Inferior parietal cortex (tissue), 1 donor: Measurements from ENCODE around the gene MRPL42.
"Not testable (repeated sequence)": the region's sequence is repeated elsewhere in the genome, so short reads cannot be mapped to it uniquely, and the experiment has no call there.

Experiments
- DNase-seq: peaks from one replicate; pipeline ENCODE4 v3.0.0-alpha.2; 2016; ENCODE audit errors: extremely low spot score

The MRPL42 gene

DNA sequence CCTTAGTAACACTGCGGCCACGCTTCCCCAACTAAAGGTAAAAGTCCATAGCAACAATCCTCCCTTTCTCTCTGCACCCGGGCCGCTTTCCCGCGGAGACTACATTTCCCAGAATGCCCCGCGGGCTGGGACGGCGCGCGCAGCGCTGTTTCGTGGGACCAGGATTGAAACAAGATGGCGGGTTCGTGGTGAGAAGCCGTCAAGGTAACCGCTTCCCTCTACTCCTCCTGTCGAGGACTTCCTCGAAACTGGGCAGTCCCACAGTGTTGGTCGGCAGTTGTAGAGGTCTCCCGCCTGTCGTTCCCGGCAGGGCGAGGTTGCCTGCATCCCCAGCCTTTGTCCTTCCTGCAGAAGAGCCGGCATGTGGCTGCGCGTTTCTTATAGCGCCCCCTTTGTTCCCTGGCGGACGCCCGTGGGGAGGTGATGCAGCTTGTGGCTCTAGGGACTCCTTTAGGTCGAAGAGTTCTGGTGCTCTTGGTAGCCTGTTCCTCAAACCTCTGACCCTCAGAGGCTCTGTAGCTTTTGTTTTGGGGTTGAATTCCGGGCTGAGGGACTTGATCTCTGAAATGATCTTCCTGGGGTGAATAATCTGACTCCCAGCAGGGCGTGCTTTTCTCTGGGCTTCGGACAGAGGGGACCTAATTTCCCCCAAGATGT, at the start of gene MRPL42:
Gene MRPL42, plus strand, starts transcription at position 164 of the 657 bp plus-strand sequence. CDS start 1,772 bp downstream, outside the sequence.
- DNase-seq: peak; percentile 95

DNA sequence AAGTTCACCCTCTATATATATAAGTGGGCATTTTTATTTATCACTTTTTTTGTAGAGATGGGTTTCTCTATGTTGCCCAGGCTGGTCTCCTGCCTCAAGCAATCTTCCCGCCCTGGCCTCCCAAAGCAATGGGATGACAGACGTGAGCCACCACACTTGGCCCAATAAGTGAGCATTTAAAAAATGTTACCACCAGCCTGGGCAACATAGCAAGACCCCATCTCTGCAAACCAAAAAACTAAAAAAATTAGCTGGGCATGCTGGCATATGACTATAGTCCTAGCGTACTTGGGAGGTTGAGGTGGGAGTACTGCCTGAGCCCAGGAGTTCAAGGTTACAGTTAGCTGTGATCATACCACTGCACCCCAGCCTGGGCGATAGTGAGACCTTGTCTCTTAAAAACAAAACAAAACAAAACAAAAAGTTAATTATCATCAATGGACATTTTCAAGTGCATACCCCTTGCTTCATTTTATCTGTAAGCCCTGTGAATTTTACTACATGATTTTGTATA, 49.3 kb upstream of the MRPL42 start:
- DNase-seq: no peak

DNA sequence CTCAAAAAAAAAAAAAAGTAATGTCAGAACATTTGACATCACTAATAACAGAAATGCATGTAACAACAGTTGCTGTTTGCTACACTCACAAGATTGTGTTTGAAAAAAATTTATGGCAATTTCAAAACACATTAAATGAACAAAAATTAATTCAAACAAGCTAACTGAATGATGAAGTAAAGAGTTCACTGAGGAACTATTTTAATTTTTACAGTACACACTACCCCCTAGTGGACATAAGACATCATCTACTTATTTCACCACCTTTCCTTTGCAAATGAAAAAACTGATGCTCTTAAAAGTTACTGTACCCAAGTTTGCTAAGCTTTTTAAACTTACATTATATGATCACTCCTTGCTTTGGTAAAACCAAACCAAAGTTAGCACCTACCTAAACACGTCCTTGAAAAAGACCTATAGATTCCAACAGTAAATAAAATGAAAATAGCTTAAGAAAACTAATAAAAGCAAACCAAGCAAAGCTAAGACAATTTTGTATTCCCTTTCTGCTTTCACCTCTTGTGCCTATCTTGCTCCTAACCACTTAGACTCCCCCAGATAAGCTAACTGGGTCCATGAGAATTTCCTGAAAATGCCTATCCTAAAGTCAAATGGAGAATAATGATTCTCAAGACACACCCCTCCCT, 47.8 kb upstream of the MRPL42 start:
- DNase-seq: peak; percentile 70

- no peak for DNase-seq
Measured at GRCh38 chr12:93422050-93422449, 45.3 kb upstream of the MRPL42 start.

DNA sequence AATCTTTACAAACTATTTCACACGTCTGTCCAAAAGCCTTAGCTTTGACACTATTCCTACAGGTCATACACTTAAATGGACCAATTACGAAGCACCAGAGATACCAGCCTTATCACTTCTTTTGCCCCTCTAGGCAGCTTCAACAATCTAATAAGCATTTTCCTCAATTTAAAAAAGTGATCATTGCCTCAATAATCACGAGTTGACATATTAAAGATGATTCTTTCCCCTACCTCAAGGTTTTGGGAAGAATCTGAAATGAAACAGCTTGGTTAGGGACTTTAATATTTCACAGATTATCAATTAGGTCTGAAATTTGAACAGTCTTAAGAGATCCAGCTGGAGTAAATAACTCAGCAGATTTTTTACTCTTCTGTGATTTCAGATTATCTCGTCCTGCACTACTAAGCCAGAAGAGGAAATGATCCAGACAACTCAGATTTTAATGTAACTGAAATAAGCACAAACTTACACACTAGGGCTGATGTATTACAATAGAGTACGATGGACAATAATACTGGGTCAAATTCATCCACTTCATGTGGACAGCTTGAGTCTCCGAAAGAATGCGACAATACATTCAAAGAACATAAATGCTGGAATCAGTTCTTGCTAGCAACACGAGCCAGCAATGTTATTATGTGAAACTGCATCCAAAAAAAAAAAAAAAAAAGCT, 41.4 kb upstream of the MRPL42 start:
- DNase-seq: no peak

GRCh38 chr12:93426412-93426805, 40.9 kb upstream of the MRPL42 start:
- DNase-seq: no peak

DNA sequence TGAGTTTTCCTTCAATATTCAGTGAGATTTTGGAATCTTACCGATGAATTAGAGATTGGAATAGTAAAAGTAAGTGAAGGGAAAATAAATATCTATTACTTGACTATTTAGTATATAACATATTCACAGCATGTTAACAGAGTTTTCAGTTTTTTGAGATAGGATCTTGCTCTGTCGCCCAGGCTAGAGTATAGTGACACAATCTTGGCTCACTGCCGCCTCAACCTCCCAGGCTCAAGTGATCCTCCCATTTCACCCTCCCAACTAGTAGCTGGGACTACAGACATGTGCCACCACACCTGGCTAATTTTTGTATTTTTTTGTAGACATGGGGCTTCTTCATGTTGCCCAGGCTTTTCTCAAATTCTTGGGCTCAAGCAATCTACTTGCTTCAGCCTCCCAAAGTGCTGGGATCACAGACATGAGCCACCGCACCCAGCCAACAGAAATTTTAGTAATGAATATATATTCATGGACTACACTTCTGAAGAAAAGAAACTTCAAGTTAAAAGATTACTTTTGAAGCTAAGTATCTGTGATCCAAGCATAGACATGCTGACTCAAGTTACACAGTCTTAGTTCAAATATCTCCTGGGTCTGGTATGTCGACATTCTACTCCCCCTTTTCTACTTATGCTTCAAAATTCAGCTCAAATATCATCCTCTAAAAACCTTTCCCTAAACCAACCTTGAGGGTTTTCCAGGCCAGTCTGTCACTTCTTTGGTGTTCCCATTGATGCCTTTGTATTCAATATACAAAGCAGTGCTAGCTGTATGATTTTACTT, 39.3 kb upstream of the MRPL42 start:
- no peak for DNase-seq

GRCh38 chr12:93429448-93429847, 37.9 kb upstream of the MRPL42 start:
- no peak for DNase-seq

- DNase-seq: no peak
Measured at GRCh38 chr12:93429852-93430251, 37.5 kb upstream of the MRPL42 start.

DNA sequence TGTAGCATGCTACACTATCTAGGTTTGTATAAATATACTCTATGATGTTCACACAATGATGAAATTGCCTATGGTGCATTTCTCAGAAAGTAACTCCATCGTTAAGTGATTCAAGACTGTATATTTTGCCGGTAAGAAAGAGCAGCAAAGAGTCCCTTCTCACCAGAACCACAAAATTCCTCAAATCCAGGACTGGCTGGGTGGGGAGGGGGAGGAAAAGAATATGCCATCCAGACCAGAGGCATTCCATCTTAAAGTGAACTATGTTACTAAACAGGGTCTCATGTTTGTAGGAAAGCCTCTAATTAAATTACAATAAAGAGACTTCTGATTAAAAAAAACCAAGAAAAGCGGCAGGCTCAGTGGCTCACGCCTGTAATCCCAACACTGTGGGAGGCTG, 37.0 kb upstream of the MRPL42 start:
- no peak for DNase-seq

- DNase-seq: not testable (repeated sequence)
Measured at GRCh38 chr12:93432031-93432430, 35.3 kb upstream of the MRPL42 start.

GRCh38 chr12:93434256-93434865, 33.0 kb upstream of the MRPL42 start:
- no peak for DNase-seq

DNA sequence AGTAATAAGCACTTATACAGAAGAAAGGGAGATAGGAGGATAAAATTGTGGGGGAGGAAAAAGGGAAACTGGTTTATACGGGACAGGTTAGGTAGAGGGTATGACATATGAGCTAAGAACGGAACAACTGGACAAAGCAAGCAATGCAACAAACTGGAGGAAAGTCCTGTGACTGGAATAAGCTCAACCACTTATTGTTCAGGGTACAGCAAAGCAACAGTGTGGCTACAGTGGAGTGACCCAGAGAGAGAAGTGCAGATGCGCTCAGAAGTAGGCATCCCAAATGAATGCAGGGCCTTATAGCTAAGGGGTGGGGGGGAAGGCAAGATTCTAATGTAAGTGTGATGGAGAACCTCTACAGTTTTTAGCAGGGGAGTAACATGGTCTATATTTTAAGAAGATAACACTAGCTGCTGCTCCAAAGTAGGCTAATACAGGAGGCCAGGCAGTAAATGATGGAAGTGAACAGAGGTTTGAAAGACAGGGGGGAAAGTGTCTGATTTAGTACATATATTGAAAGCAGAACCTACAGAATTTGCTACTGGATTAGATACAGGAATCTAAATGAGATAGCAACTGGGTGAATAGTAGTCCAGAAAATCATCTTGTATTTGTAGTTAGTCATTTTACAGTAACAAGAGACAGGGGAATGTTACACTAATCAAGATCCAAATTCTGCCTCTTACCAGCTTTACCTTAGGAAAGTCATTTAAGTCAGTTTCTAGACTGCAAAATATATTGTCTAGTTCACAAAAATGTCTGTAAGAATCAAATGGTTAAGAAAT, 28.9 kb upstream of the MRPL42 start:
- no peak for DNase-seq

GRCh38 chr12:93440043-93440835, 27.1 kb upstream of the MRPL42 start:
- DNase-seq: no peak

GRCh38 chr12:93441081-93441616, 26.2 kb upstream of the MRPL42 start:
- DNase-seq: no peak

DNA sequence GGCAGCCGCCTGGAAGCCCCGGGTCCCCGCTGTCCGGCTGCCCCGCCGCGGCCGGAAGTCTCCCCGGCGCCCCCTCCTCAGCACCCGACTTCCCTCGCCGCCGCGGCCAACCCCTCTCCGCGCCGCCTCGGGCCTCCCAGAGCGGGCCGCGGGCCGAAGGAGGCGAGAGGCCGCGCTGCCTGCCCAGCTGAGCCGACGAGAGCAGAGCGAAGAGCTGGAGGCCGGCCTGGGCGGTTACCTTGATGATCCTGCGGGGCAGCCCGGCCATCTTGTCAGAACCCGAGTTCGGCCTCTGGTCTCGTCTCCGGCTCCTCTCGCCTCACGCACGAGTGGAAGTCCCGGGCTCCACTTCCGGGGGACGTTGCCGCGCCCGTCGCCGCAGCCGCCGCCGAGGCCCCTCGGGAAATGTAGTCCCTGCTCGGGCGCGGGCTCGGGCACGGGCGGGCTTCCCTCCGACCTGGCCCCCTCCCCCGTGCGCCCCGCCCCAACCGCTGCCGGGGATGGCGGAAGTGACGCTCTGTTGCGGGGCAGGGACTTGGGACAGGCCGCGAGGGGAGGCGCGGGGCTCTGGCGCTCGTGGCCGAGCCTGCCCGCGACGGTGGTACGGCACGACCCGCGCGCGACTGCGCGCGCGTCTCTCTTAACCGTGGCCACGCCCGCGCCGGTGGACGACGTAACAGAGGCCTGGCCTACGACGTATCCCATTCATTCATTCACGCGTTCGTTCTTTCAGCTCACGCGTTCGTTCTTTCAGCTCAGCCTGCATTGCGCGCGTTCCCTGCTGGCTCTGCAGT, 25.5 kb upstream of the MRPL42 start, which contains the start of gene UBE2N:
Gene UBE2N, minus strand, starts transcription at position 331 of the 794 bp plus-strand sequence. Its CDS starts 63 bp downstream, at position 268.
- peak; percentile 93 for DNase-seq

DNA sequence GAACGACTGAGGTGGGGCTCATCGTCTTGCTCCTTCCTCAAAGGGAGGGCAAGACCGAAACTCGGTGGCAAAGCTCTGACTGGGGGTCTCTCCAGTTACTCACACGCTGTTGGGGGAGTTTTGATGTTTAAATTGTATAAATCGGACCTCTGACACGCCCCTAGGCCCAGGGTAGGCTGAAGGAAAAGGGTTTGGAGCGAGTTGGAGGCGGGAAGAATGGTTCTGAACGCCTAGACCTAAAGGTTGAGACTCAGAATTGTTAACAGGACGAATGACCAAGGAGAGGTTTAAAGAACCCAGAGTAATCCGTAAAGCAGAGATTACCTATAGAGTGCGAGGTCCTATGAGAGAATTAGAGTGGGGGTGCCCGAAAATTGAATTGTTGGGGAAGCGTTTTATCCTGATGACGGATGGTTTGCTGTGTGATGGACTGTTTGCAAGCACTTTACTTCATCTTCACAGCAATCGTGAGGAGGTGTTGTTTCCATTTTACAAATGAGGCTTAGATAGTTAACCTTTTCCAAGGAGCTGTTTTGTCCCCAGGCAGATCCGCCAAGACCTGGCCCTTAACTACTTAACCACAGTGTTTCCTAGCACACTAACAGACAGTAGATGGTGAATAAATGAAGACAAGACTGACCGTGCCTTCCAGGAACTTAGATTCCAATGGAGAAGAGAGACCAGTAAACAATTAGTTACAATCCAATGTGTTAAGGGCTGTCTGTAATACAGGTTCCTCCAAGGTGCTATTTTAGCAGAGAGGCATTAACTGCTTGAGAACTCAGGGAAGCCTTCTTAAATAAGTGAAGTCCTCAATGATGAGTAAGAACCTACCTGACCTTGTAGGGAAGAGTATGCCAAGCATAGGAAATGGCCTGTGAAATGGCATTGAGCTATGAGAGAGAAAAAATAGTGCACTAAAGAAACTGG, 24.6 kb upstream of the MRPL42 start:
- DNase-seq: no peak

- no peak for DNase-seq
Measured at GRCh38 chr12:93443576-93443975, 23.7 kb upstream of the MRPL42 start.
